ENCODE results near the gene RSF1.

Gene RSF1

DNA sequence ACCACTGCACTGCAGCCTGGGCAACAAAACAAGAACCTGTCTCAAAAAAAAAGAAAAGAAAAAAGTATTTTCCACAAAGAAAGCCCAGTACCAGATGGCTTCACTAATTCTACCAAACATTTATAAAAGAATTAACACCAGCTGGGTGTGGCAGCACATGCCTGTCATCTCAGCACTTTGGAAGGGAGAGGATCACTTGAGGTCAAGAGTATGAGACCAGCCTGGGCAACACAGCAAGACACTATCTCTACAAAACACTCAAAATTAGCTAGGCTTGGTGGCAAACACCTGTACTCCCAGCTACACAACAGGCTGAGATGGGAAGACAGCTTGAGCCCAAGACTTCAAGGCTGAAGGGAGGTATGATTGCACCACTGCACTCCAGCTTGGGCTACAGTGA is 20.1 kb downstream of the RSF1 start:
- DNase-seq, result no peak

DNA sequence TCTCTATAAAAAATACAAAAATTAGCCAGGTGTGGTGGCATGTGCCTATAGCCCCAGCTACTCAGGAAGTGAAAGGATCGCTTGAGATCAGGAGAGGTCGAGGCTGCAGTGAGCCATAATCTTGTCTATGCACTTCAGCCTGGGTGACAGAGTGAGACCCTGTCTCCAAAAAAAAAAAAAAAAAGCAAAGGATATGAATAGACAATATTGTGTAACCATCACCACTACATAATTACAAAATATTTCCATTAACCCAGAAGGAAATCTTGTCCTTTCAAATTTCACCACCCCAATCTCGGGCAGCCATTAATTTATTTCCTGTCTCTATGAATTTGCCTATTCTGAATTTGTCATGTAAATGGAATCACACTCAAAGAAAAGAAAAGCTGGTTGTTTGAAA is 21.2 kb downstream of the RSF1 start:
- DNase-seq, result no peak

DNA sequence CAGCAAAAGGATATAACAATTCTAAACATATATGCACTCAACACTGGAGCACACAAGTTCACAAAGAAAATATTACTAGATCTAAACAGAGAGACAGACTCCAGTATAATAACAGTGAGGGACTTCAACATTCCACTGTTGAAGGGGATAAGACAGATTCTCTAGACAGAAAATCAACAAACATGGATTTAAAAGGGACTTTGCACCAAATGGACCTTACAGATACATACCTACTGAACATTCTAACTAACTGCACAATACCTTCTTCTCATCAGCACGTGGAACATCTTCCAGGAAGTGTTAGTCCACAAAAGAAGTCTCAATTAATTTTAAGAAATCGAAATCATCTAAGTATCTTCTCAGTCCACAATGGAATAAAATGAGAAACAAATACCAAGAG is 26.6 kb downstream of the RSF1 start:
- no peak for DNase-seq

DNA sequence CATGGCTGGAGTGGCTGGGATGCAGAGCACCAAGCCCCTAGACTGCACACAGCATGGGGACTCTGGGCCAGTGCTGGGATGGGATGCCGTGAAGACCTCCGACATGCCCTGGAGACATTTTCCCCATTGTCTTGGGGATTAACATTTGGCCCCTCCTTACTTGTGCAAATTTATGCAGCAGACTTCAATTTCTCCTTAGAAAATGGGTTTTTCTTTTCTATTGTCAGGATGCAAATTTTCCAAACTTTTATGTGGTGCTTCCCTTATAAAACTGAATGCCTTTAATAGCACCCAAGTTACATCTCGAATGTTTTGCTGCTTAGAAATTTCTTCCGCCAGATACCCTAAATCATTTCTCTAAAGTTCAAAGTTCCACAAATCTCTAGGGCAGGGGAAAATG is 29.2 kb downstream of the RSF1 start:
- no peak for DNase-seq

DNA sequence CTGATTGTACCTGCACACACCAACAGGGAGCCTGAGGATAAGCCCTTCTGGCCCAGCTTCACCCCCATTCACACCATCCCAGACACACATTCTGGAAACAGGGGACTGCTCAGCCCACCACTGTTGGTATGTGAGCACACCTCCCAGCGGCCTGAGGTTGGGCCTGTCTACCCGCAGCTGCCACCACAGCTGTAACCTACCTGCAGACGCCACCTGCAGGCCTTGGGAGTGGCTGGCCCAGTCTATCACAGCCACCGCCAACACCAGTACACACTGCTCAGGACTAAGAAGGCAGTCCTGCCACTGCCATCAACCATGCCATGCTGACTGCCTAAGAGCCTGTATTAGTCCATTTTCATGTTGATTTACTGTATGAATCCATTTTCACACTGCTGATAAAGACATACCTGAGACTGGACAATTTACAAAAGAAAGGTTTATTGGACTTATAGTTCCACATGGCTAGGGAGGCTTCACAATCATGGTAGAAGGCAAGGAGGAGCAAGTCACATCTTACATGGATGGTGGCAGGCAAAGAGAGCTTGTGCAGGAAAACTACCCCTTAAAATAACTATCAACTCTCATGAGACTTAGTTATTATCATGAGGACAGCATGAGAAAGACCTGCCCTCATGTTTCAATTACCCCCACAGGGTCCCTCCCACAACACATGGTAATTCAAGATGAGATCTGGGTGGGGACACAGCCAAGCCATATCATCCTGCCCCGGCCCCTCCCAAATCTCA is 30.6 kb downstream of the RSF1 start:
- DNase-seq, result no peak

DNA sequence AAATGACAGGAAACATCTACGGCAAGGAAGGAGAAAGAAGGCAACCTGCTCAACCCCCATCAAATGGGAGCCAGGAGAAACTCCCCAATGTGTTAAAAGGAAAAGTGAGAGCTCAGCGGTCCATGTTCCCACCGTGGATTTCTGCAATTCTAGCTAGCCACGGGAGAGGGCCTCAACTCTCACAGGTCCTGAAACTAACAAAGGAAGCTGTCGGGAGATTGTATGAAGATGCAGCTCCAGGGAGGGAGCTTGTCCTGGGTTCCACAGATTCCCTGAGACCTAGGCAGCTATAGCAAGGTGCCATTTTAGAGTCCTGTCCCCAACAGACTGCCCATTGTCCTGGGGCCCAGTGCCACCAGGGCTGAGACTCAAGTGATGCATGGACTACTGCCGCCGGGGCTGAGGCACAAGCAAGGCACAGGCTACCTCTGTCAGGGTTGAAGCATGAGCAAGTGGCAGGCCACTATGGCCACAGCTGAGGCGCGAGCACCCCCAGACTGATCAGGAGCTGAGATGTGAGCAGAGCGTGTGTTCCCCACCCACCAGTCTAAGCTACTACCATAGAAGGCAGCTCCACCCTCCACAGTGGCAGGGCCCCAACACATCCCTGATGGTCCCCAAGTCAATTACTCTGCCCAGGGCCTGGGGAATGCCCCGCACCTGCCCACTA is 31.3 kb downstream of the RSF1 start:
- DNase-seq, result no peak

DNA sequence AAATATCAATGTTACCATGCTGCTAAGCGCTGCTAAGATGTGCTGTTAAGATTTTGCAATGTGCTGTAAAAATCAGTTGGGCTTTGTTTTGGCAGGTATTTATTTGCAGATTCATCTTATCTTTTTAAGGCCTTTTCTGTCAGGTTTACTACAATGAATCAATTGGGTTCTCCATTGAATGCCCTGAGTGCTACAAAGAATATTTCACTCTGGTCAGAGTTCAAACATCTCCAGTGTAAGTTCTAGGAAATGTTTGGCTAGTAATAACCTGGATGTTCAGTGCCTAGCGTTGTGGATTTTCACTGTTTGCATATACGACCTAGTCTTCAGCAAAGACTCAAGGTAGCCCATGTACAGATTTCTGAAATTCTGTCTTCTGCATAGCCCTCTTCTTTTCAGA is 36.0 kb downstream of the RSF1 start:
- DNase-seq, result no peak

DNA sequence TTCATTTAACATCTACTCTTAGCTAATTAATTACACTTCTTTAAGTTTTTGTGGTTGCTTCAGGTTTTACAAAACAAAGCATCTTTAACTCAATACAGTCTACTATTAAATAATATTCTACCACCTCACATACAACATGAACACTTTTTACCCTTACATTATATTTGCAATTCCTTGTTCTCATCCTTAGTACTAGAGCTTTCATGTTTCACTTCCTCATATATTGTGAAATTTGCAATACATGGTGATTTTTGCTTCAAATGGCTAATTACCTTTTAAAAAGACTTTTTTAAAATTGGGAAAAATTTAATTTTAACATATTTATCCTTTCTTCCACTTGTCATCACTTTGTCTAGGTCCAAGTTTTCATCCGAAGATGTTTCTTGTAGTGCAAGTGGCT is 37.5 kb downstream of the RSF1 start:
- DNase-seq, result no peak

DNA sequence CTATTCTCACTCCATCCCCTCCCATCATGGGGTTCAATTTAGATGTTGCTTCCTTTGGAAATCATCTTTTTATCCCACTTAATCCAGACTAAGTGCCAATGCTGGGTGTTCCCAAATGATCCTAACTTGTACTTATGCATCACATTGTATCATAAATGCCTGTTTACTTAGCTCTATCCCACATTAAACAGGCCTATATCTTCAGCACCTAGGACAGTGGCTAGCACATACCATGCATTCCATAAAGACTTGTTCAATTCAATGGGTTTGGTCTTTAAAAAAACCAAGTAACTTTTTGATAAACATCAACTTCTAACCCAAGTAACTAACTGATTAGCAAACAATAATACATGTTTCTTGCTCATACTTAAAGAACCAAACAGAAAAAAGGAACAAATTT is 40.6 kb downstream of the RSF1 start:
- DNase-seq, result no peak

DNA sequence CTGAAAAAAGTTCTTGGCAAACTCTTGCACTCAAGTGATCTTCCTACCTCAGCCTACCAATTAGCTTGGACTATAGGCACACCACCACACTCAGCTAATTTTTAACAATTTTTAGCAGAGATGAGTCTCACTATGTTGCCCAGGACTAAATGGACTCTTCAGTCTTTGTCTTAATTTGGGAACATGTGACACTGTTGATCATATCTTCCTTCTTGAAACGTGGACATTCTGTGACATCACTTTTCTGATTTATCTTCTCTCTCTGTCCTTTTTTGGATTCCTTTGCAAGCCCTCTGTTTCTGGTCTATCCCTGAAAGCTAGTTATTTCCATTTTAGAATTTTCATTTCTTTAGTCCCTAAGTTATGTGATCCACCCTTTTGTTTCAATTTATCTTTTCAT is 42.0 kb downstream of the RSF1 start:
- no peak for DNase-seq

DNA sequence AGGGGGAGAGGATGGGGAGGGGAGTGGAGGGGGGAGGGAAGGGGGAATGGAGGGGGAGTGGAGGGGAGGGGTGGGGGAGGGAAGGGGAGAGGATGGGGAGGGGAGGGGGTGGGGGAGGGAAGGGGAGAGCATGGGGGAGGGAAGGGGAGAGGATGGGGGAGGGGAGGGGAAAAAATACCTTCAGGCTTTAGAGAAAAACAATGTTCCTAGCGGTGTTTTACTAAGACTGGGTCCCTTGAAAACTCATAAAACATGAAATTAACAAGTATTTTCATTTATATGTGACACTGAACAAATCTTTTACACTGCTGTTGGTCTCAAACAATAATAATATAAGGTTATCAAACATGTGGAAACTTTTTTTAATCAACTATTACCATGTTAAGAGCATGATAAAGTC is 42.4 kb downstream of the RSF1 start:
- DNase-seq, result no peak

DNA sequence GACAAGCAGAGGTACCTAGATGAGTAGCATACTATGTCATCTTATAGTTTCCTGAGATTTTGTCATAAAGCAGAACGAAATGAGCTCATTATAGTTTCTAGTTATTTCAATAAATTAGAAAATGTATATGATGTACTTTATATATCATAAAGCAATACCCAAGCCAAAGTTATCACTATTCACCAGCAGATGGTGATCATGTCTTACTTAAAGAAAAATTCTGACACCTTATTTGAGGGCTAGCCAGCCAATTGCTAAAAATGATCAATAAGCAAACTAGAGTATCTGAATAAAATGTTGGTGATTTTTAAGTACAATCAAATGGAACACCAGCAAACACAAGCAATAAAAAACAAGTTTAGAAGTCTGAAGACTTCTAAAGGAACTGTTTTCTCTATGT is 44.1 kb downstream of the RSF1 start:
- DNase-seq, result peak; percentile 21

DNA sequence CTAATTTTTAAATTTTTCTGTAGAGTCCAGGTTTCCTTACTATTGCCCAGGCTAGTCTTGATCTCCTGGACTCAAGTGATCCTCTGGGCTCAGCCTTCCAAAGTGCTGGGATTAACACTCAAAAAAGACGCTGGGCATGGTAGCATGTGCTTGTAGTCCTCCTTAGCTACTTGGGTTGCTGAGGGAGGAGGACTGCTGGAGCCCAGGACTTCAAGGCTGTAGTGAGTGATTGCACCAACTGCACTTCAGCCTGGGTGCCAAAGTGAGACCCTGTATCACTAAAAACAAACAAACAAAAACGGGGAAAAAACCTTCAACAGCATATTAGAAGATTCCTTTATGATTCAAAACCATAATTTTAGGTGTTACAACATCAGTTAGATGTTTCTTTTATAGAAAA is 44.6 kb downstream of the RSF1 start:
- DNase-seq, result no peak

DNA sequence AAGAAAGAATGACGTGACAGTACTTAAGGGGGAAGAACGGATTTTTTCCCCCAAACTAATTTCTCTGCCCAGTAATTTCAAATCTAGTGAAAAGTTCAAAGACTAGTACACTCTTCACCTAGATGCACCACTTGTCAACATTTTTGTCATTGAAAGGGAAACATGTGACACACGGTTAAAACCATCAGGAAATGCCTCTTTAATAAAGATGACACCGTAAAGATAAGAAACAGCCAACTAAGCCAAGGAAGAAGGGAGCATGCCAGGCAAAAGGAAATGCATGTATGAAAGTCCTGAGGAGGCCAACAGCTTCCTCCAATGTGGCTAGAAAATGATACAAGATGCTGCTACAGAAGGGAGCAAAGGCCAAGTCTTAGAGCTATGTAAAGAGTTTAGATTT is 49.4 kb downstream of the RSF1 start:
- no peak for DNase-seq

DNA sequence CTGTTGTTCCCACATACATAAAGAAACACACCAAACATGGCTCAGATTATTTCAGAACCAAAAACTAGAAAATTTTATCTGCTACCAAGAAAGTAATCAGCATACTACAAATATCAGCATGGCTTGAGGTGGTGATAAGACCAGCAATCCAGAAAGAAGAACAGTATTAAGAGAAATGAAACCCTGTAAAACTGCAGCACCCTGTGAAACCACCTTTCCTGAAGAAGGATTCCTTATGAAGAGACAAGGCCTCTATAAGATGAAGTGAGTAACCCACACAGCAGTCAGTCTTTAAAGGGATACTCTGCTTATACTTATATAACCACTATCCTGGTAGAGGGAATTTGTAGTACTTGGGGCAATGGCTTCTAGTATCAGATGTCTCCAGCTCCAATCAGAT is 49.9 kb downstream of the RSF1 start:
- DNase-seq, result no peak

DNA sequence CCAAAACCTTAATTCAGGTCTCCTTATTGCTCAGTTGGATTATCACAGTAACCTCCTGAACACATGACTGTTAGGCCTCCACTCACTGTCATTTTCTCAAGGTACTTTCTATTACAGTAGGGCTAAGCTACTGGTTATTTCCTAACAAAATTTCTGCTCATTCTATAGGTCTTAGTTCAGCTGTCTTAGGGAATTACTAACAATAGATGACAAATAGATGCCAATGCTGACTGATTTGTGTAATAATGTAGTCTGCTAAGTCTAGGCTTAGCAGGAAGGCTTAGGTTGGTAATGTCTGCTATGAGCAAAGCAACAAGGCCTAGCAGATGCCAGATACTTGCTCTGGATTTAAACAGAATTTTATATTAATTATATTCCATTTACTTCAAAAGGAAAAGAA is 58.1 kb downstream of the RSF1 start:
- DNase-seq, result no peak

DNA sequence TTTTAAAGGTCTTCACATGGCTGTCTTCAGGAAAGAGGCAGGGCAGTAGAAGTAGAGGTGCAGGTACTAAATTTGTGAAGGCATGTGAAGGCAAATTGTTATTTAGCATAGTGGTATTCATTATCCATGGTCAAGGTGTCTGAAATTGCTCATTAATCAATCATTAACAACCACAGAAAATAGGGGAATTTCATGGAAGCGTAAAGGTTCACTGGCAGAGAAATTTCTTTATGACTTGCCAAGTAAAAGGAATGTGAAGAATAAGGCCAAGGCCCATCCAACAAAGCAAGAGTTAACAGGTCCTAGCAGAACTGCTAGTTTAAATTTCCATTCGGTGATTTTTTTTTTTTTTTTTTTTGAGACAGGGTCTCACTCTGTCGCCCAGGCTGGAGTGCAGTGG is 59.0 kb downstream of the RSF1 start:
- DNase-seq, result no peak

DNA sequence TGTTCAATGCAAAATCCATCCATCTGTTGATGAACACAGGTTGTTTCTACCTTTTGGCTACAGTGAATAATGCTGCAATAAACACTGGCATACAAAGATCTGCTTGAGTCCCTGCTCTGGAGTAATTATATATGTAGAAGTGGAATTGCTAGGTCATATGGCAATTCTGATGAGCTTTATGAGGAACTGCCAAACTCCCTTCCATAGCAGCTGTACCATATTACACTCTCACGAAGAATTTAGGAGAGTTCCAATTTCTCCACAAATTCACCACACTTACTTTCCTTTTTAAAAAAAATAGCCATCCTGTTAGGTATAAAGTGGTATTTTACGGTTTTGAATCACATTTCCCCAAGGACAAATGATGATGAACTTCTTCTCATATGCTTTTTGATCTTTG is 62.2 kb downstream of the RSF1 start:
- no peak for DNase-seq

DNA sequence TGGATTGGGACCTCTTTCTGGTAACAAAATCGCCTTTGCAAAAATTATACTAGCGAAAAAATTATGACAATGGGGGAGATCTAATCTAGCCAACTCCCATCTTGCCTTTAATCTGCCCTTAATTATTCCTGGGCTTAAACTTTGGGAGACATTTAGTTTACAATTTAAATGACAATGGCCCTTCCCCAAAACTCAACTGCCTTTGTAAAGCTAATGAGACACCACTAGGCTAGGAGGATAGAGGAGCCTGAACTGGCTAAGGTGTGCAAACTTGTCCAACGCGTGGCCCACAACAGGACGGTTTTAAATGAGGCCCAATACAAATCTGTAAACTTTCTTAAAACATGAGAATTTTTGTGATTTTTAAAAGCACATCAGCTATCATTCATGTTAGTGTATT is 67.3 kb downstream of the RSF1 start:
- no peak for DNase-seq

DNA sequence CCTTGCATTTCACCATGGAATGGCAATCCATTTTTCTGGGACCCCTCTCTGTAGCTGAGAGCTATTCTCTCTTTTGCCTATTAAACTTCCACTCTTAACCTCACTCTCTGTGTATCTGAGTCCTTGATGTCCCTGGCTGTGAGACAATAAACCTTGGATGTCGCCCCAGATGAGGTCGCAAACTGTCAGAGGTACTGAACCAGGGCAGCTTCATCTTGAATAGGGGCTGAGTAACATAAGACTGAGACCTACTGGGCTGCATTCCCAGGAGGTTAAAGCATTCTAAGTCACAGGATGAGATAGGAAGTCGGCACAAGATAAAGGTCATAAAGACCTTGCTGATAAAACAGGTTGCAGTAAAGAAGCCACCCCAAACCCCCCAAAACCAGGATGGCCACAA is 68.0 kb downstream of the RSF1 start:
- DNase-seq, result no peak

DNA sequence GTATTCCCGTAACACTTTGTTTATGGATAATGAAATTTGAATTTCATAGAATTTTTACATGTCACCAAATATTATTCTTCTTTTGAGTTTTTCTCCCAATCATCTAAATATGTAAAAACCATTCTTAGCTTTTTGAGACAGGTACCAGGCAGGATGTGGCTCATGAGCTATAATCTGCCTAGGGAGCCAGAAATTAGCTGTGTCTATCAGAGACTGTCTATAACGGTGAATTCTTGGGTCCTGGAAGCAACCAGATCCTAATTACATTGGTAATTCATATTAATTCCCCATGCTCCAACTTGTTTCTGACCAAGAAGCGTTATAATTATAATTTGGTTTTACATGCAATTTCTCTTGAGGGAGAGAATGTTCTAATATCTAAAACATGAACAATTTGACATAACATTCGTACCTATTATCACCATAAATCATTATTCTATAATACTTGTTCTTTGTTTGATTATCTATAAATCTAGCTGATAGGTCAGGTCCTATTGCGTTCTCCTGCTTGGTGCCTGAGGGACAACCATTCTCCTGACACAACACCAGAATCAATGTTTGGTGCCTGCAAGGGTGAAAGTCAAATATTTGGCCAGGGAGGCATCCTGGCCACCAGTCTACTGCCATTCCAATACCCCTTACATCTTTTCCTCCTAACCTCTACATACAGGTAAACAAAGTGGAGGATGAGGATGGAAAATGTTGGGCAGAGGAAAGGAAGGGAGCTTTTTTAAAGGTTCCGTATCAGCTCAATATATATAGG is 69.9 kb downstream of the RSF1 start:
- no peak for DNase-seq

DNA sequence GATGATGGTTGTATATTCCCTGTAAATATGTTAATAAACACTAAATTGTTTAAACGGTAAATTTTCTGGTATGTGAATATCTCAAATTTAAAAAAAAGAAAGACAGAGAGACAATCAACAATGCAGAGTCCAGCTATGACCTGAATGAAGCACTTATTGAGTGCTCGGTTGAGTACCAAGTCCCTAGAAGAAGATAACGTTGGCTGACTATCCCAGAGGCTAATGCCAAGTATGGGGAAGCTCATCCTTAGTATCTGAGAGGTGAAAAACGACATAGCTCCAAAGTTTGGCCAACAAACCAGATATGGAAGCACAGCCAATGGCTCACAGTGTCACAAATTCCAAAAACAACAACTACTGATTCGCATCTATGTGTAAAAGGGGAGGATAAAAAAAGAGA is 71.3 kb downstream of the RSF1 start:
- no peak for DNase-seq

DNA sequence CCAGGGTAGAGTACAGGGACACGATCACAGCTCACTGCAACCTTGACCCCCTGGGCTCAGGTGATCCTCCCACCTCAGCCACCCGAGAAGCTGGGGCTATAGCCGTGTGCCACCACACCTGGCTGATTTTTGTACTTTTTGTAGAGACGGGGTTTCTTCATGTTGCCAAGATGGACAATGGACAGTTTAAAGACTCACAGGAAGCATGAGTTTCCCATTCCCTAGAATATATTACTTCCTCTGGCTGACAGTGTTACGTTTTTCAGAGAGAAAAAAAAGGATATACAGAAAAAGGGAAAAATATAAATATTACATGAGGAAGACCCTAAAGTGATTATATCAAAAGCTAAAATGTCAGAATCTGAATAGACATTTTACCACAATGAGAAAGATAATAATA is 72.3 kb downstream of the RSF1 start:
- no peak for DNase-seq

DNA sequence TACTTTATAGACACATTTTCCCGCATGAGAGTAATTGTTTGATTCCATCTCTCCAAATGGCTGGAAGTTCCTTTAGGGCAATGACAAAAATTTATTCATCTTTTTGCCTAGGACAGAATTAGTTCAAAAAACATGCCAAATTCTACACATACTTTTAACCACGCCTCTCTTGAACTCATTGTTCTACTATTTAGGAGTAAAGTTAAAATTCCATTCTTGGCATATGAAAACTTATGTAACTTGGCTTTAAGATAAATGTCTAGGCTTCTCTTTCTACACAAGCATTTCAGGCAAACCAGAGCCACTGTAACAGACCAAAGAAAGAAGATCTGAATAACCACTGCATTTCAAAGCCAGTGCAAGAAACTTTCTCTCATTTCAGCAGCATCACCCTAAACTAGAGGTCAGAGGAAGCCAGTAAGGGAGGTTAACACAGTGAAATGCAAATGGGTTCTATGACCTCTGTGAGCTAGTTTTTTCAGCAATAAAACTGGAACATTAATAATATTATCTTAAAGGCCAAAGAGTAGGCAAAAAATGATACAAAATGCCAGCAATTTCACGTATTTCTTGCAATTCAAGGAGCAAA is 73.0 kb downstream of the RSF1 start:
- DNase-seq, result no peak

Data from activated CD4-positive, alpha-beta T cell treated with anti-CD3 and anti-CD28 coated beads, Interleukin-2, amount 50 U/mL, for 16 hours (primary cell).